Activated naive CD4-positive, alpha-beta T cell treated with anti-CD3 and anti-CD28 coated beads, Interleukin-2, amount 50 U/mL, for 72 hours (primary cell): Measurements from ENCODE around the gene DGKI. TPM values are rescaled to one million over a fixed set of nuclear protein-coding genes. Genes with fewer than 3 reads are reported as not detected.

Experiments
- ATAC-seq, 2 donors: fragments of 150-1000 bp; cut with Tn5 transposase; 2 replicates each; pipeline ENCODE4 v1.10.0; 2021; ENCODE audit warnings: mild to moderate bottlenecking in 2 of 2, moderate library complexity in 2 of 2
- DNase-seq, 2 donors: peaks; one replicate each; pipeline ENCODE4 v3.0.0; 2021 to 2022; ENCODE audit warnings: low spot score in 2 of 2
- H3K27ac Mint-ChIP-seq, 2 donors: one replicate each; pipeline ENCODE4 v1.8.0; 2022; ENCODE audit warnings: mild to moderate bottlenecking in 2 of 2, mixed read lengths in 2 of 2
- H3K36me3 Mint-ChIP-seq, 2 donors: one replicate each; pipeline ENCODE4 v1.8.0; 2022; ENCODE audit warnings: mixed read lengths in 2 of 2
- H3K9me3 Mint-ChIP-seq, 2 donors: one replicate each; pipeline ENCODE4 v1.8.0; 2022; ENCODE audit warnings: mixed read lengths in 2 of 2
- total RNA-seq, 2 donors: library from RNA; stranded (reverse); gene quantifications; one replicate each; pipeline ENCODE4 v1.2.3, GENCODE V29; 2022

DGKI gene
- total RNA-seq, 2 donors from 2014 or later, result 0.71 to 16.8 TPM

DNA sequence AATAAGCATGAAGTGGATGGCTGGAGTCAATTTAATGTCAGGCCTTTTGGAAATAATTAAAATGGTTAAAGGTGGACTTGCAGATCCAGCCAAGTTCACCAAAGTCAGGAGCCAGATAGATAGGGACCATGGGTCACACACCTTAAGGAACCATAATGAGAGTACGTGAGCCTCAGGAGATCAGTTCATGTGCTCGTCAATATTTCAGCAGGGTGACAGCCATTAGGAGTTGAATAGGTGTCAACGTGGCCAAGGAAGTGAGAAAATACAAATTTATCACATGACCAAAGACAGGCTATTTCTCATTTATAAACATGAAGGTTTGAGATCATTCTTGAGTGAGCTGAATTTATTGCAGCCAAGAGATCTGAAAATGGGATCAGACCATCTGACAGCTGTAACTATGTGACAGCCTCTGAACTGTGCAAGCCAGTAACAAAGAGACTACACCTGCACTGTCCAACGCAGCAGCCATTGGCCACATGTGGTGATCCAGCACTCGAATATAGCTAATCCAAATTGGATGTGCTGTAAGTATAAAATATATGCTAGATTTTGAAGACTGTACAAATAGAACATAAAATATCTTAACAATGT lies 253.6 kb downstream of the DGKI start:
- no peak overlapping the region for H3K27ac Mint-ChIP-seq
- H3K9me3 Mint-ChIP-seq, result no peaks in the 10 kb centered on the region
- no peaks in the 10 kb centered on the region for H3K36me3 Mint-ChIP-seq
- ATAC-seq (no peak), DNase-seq (no peak)

DNA sequence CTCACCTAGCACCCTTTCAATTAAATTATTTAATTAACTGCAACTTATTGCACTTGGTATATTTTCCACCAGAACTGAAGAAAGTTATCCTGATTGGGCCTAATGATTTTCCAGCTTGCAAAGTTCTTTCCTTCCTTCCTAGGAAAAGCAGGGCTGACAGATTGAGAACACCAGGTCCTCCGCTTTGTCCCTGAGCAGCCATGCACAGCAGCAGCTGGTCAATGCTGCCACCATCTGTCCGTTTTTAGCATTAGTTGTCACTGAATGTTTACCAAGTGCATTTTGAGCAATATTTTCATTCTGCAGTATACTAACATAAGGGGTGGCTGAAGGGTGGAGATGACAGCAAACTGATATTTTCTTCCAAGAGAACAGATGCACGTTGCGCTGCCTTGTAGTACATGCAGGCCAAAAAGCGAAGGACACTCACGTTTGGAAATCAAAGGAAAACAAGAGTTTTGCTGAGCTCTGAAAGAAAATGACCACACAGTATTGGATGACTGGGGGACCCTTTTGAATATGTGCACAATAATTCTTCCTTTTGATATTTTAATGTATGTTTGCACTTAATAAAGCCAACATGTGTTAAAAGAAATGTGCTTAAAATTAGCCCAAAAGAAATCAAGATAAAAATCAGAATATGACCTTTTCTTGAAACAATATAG lies 254.4 kb downstream of the DGKI start:
- ATAC-seq, result no peak
- Mint-ChIP-seq H3K27ac (no peak overlapping the region), H3K9me3 (no peaks in the 10 kb centered on the region), H3K36me3 (no peaks in the 10 kb centered on the region)
- no peak for DNase-seq

DNA sequence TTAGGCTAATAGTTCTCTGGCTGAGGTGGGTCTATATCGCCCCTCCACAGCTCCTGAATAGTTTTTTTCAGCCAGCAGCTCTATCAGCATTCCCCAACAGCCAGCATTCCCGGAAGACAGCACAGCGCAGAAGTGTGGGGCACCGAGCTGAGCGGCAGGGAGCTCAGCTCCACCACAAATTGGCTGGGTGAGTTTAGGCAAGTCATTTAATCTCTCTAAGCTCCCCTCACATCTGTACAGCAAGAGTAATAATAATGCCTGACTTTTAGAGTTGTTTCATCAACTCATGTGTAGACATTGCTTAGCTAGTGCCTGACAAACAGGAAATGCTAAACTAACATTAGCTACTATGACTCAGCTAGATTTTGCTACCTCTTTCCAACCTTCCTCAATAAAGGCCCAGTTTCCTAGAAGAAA lies 255.3 kb downstream of the DGKI start:
- Mint-ChIP-seq H3K9me3 (no peaks in the 10 kb centered on the region), H3K36me3 (no peaks in the 10 kb centered on the region), H3K27ac (no peak overlapping the region)
- no peak for ATAC-seq
- DNase-seq, result no peak

DNA sequence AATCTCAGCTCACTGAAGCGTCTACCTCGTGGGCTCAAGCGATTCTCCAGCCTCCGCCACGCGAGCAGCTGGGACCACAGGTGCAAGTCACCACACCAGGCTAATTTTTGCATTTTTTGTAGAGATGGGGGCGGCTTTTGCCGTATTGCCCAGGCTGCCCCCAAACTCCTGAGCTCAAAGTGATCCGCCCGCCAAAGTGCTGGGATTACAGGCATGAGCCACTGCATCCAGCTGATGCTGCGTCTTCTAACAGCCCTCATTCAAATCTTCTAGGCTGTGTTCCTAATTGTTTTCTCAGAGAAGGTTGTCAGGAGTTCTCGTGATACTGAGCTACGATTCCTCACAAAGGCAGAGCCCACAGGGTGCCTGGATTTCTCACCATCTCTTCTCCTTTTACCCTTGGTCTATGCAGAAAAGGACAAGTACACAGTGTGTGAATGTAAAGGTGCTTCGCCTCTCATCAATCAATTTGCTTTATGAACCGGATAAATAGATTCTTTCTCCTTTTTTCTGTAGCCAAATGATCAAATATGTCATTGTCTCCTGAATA lies 255.9 kb downstream of the DGKI start:
- Mint-ChIP-seq H3K9me3 (no peaks in the 10 kb centered on the region), H3K36me3 (no peaks in the 10 kb centered on the region), H3K27ac (no peak overlapping the region)
- DNase-seq (no peak), ATAC-seq (no peak)

DNA sequence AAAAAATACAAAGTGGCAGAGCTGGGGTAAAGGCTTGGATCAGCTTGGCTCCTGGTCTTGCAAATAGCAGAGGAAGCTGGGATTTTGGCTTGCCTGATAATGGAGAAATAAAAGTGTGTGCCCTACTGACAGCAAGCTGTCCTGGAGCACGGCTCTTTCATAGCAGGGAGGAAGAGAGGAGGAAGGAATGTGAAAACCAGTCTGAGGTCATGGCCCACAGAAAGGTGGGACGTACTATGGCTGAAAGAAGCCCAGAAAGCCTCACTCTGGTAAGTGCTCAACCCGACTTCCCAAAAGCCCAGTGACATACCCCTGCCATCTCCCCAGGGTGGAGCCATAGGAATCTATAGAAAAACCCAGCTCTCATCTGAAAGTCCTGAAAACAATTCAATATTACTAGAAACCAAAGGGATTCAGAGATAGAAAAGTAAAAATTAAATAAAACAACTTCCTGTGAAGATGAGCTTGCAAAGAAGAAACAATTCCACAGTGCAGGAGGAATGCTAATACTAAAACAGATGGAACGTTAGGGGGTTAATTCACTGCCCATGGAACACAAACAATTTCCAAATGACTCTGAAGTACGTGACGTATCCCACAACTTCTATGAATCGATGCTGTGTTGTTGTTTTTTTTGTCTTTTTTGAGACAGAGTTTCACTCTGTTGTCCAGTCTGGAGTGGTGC lies 256.6 kb downstream of the DGKI start:
- ATAC-seq (no peak), DNase-seq (no peak)
- no peak overlapping the region for H3K27ac Mint-ChIP-seq
- no peaks in the 10 kb centered on the region for H3K9me3 Mint-ChIP-seq
- no peaks in the 10 kb centered on the region for H3K36me3 Mint-ChIP-seq

DNA sequence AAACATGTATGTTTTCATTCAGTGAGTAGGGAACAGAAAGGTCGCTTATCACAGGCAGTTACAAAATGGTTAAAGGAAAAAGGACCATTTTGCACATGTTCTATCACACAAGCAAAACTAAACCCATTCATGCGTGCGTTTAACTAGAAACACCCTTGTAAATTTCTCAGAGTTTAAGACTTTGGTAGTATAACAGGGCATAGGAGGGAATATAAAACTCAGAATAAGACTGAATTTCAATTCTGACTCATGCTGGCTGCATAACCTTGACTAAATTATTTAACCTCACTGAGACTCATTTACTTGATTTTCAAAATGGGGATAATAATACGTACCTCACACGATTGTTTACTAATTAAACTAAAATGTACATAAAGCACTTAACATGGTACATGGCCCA lies 259.4 kb downstream of the DGKI start:
- Mint-ChIP-seq H3K9me3 (no peaks in the 10 kb centered on the region), H3K36me3 (no peaks in the 10 kb centered on the region), H3K27ac (no peak overlapping the region)
- no peak for DNase-seq
- ATAC-seq, result no peak

DNA sequence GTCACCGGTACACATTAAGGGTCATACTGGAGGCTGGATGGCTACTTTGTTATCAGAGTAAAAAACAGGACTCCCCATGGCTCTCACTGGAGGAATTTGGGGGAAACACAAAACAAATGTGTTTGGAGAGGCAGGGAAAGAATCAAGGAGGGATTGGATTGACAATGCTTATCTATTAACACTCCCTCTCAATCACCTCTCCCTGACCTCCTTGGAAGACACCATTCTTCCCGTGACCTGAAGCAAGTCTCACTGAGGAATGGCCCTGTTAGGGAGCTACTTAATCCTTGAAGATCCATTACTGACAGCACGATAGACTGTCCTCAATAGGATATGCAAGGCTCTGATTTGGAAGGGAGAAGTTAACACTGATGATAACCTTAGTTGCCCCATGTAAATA lies 261.2 kb downstream of the DGKI start:
- H3K9me3 Mint-ChIP-seq, result no peaks in the 10 kb centered on the region
- no peak overlapping the region for H3K27ac Mint-ChIP-seq
- DNase-seq, result no peak
- no peak for ATAC-seq
- H3K36me3 Mint-ChIP-seq, result no peaks in the 10 kb centered on the region

DNA sequence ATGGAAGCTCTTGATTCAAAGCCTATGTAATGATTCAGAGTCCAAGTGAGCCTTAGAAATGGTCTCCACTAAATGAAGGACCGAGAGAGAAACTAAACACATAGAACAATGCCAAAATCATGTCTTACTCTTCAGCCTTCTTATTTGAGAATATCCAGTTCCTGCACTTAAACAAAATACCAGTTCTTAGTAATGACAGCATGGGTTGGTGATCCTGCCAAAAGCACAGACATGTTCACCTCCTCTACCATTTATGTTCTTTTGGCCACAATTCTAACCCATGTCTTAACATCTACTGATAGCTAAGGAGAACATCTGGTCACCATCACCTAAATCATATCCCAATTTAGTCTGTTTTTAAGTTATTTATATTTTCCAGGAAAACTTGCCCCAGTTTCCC lies 263.6 kb downstream of the DGKI start:
- ATAC-seq, result no peak

DNA sequence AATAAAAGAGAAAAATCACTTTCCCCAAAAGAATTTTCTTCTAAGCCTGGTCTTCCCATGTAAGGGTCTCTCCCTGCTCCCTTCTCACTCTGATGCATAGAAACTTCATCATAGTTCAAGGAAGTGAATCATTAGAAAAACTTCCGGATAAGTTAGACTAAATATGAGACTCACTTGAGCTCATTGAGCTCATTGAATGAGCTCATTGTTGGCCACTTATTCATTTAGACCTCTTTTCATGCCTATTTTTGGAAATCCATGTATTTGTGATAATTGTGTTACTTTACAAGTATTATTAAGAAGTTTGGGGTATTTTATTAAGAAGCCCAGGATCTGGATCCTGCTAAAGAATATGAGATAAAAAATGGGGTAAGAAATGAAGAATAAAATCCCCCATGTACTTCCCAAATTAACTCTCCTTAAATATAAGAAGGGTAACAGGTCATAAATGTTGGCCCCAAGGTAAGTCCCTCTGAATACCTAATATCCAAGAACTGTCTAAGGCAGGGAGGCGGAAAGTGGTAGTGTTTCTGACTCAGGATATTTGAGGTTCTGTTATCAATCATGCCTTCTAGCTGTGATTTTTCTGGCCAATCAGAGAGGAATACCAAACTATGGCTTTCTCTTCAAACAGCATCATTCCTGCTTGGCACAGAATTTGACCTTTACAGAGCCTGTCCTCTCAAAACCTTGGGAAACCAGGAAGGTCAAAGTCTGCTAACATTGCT lies 266.7 kb downstream of the DGKI start:
- H3K36me3 Mint-ChIP-seq, result no peaks in the 10 kb centered on the region
- no peak overlapping the region for H3K27ac Mint-ChIP-seq
- ATAC-seq (no peak), DNase-seq (no peak)
- H3K9me3 Mint-ChIP-seq, result no peaks in the 10 kb centered on the region

More for the DNA sequence above, 263.6 kb downstream of the DGKI start:
- DNase-seq, result no peak
- Mint-ChIP-seq H3K27ac (no peak overlapping the region), H3K36me3 (no peaks in the 10 kb centered on the region), H3K9me3 (no peaks in the 10 kb centered on the region)

DNA sequence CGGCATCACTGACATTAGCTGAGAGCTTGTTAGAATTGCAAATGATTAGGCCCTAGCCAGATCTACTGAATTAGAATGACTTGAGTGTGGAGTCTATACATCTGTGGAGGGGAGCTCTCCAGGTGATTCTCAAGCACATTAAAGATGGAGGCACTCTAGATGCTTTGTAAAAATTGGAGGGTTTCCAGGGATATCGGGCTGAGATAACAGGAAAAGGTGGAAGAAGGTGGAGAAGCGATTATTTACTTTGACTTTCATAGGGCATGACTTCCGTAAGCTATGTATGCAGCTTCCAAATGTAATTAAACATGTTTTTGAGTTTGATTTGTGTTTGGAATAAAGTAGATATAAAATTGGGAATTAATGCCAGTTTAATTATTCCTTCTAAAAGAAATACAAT lies 268.2 kb downstream of the DGKI start:
- Mint-ChIP-seq H3K27ac (no peak overlapping the region), H3K36me3 (no peaks in the 10 kb centered on the region), H3K9me3 (no peaks in the 10 kb centered on the region)
- ATAC-seq (no peak), DNase-seq (no peak)

DNA sequence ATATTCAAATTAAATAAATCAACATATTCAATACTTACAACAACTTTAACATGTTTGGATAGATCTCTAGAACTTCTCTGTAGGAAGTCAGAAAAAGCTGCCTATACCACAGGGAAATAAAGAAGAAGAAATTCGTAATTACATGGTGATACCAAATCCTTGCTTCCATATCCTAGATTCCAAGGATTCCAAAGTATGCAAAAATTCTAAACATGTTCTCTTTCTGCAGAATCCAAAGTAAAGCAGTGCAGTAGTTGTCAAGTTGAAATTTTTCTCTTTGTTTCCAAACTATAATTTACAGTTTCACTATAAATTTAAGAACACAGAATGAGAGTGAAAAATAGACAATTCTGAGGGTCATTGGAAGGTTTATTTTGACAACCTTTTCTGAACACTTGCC lies 269.6 kb downstream of the DGKI start:
- DNase-seq (no peak), ATAC-seq (no peak)
- H3K27ac Mint-ChIP-seq, result no peak overlapping the region
- no peaks in the 10 kb centered on the region for H3K9me3 Mint-ChIP-seq
- no peaks in the 10 kb centered on the region for H3K36me3 Mint-ChIP-seq

DNA sequence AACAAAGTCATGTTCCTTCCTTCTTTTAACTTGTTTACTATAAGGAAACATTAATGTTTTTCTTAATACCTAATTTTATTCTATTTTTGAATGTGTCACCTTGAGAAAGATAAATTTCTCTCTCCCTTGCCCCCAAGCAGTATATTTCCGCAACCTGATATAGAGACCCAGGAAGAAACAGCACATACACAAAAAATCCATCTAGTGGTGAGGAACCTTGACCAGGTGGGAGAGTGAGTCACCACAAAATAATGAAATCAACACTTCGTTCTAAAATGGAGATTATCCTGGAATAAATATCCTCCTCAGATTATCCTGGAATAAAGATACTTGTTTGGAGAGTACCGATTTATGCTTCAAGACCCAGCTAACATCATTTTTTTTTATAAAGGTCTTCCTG lies 270.3 kb downstream of the DGKI start:
- Mint-ChIP-seq H3K36me3 (no peaks in the 10 kb centered on the region), H3K9me3 (no peaks in the 10 kb centered on the region), H3K27ac (no peak overlapping the region)
- no peak for ATAC-seq
- DNase-seq, result no peak

DNA sequence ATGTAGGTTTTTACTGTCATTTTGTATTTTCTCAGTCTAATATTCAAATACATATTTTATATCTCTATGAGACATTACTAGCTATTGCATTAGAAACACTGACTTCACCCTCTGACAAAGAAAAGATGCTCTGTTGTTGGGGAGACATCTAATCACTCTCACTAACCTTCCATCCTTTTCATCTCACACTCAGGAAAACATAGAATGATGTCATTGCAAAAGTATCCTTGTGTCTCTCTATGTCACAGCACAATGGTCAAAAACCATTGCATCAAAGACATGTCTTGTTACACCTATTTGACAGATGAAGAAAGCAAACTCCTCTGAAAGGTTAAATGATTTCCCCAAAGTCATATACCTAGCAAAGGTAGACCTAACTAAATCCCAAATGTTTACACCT lies 272.0 kb downstream of the DGKI start:
- no peak overlapping the region for H3K27ac Mint-ChIP-seq
- DNase-seq, result no peak
- ATAC-seq, result no peak
- H3K9me3 Mint-ChIP-seq, result no peaks in the 10 kb centered on the region
- no peaks in the 10 kb centered on the region for H3K36me3 Mint-ChIP-seq

DNA sequence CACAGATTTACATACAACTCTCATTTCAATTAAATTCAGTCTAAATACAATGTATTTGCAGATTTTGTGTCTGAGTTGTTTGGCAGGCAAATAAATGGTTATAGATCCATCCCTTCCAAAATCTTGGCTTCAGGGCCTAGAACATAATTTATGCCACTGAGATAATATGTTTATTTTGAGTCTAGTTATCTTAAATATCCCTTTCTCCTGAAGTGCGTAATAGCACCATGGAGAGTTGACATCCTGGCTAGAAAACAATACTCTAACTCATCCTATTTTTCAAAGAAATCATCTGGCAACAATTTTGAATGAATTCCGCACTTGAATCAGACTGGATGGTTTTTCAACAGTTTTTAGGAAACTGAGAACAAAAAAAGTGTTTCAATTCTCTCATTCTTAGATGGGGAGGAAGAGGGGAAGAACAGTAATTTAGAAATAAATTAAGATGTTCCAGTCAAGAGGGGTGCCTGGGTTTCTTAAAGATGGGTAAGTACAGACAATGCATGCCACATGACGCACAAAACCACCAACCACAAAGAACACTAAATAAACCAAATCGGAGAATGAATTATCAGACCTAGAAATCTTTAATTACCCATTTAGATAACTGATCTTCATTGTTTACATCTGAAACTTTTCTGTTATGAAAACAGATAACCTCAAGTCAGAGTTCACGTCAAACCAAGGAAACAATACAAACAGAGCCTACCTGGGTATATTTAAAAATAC lies 274.6 kb downstream of the DGKI start:
- no peak overlapping the region for H3K27ac Mint-ChIP-seq
- peaks cover 0 to 6% of the 10 kb centered on the region in 2 donors for H3K9me3 Mint-ChIP-seq
- ATAC-seq (no peak), DNase-seq (no peak)
- no peaks in the 10 kb centered on the region for H3K36me3 Mint-ChIP-seq

DNA sequence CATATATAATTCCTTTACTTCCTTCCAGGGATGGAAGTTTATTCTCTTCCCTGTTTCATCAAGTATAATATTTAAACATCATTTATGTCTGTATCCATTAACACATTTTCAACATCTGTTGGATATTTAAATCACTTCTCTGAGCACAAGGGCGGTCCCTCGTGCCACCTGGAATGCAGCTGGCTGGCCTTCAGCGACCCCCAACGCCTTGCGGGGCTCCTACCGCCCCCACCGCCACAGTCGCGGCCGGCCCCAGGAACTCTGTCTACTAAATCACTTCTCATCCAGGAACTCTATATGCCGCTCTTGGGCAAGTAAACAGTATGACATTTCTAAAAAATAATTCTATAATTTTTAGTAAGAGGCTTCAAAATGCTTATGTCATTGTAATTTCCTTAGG lies 282.1 kb downstream of the DGKI start:
- H3K36me3 Mint-ChIP-seq, result no peaks in the 10 kb centered on the region
- H3K9me3 Mint-ChIP-seq, result peaks cover 0 to 9% of the 10 kb centered on the region in 2 donors
- no peak for ATAC-seq
- no peak overlapping the region for H3K27ac Mint-ChIP-seq
- DNase-seq, result no peak

DNA sequence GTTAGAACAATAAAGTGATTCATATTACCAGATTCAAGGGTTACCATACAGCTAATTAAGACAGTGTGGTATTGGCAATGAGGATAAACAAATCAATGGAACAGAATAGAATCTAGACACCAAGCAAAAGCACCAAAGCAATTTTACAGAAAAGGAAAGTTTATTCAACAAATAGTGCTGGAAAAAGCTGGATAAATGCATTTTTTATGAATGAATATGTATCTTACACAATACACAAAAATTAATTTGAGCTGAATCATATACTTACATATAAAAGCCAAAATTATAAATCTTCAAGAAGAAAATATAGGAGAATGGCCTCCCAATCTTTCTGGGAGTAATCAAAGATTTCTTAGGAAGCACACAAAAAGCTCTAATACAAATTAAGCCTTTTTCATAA lies 282.8 kb downstream of the DGKI start:
- Mint-ChIP-seq H3K9me3 (peaks cover 0 to 8% of the 10 kb centered on the region in 2 donors), H3K36me3 (no peaks in the 10 kb centered on the region), H3K27ac (no peak overlapping the region)
- ATAC-seq, result no peak
- no peak for DNase-seq
